ENCODE results near the gene SPINK2. TPM values are rescaled to one million over a fixed set of nuclear protein-coding genes. Genes with fewer than 3 reads are reported as not detected.

The SPINK2 gene
- total and polyA plus RNA-seq, 2 donors (not counting 3 experiments of a cell fraction or from before 2014, with no cell fraction given), result 0.71 TPM; not detected in 1

GRCh38 chr4:56764775-56765174, 56.7 kb downstream of the SPINK2 start:
- BruUV-seq (replicated peaks), result no TSS peak
- H3K4me1 ChIP-seq (ENCODE audit: control insufficient read depth, extremely low read depth, insufficient read depth, low read length), result no peaks in the 10 kb centered on the region
- no peaks in the 10 kb centered on the region for H4K20me1 ChIP-seq (replicated peaks; ENCODE audit: control insufficient read depth, extremely low read depth, insufficient read depth, low read length)
- dilution Hi-C loops (cut with MboI; ENCODE audit: extremely low pct_ligation_motif_present, low sequenced_read_pairs), result no loop called here
- ChIA-PET CTCF (no interaction called here), POLR2A (no interaction called here)
- H3K27me3 ChIP-seq (ENCODE audit: control insufficient read depth in 2 of 2, insufficient read depth in 2 of 2, low read length in 2 of 2), result peaks cover 0 to 4% of the 10 kb centered on the region in 2 experiments
- H3K9me3 ChIP-seq (replicated peaks; ENCODE audit: control insufficient read depth, insufficient read depth, low read length), result no peaks in the 10 kb centered on the region
- intact Hi-C loops (cut with micrococcal nuclease), result no loop called here
- FAIRE-seq (no peak), DNase-seq (ENCODE audit: low read depth, low spot score) (no peak)
- no peaks in the 10 kb centered on the region for H3K79me2 ChIP-seq (ENCODE audit: control insufficient read depth, insufficient read depth, low read length)
- no peaks in the 10 kb centered on the region for H3K9me1 ChIP-seq (replicated peaks; ENCODE audit: control insufficient read depth, extremely low read depth, insufficient read depth, low read length)
- H3K9ac ChIP-seq (replicated peaks; ENCODE audit: extremely low read depth, insufficient read depth, low read length), result no peak overlapping the region
- no peak overlapping the region for H2AFZ ChIP-seq (ENCODE audit: low read depth, low read length)
- no peak overlapping the region for H3K4me3 ChIP-seq (replicated peaks in 1 of 3; ENCODE audit: insufficient read depth in 1 of 3, low read depth in 1 of 3, low read length in 3 of 3)
- no peak overlapping the region for H3K27ac ChIP-seq (ENCODE audit: insufficient read depth, low read depth, low read length)
- no peak overlapping the region for H3K4me2 ChIP-seq (ENCODE audit: insufficient read depth, low read length)
- no peaks in the 10 kb centered on the region for H3K36me3 ChIP-seq (ENCODE audit: control insufficient read depth in 2 of 2, extremely low read depth in 1 of 2, insufficient read depth in 2 of 2, low read length in 2 of 2)
- TF ChIP-seq GATA2 (IDR thresholded peaks at IDR 0.05; ENCODE audit: insufficient read depth, insufficient read length, low read depth, low read length) (no peak), POLR2AphosphoS5 (IDR thresholded peaks at IDR 0.05; ENCODE audit: insufficient read depth, low read depth, low read length) (no peak), MAX (IDR thresholded peaks at IDR 0.05; ENCODE audit: insufficient read depth, insufficient read length) (no peak), FOS (IDR thresholded peaks at IDR 0.05; ENCODE audit: borderline replicate concordance, insufficient read depth, low read length) (no peak), JUN (IDR thresholded peaks at IDR 0.05; ENCODE audit: borderline replicate concordance, insufficient read depth, insufficient read length, low read depth) (no peak), EZH2 (IDR thresholded peaks at IDR 0.05; ENCODE audit: borderline replicate concordance, low read depth, low read length, severe bottlenecking) (no peak), MYC (IDR thresholded peaks at IDR 0.05; ENCODE audit: low read depth, low read length) (no peak), POLR2A (IDR thresholded peaks at IDR 0.05; ENCODE audit: low read depth, low read length) (no peak)
- TF ChIP-seq, protein P1, sequence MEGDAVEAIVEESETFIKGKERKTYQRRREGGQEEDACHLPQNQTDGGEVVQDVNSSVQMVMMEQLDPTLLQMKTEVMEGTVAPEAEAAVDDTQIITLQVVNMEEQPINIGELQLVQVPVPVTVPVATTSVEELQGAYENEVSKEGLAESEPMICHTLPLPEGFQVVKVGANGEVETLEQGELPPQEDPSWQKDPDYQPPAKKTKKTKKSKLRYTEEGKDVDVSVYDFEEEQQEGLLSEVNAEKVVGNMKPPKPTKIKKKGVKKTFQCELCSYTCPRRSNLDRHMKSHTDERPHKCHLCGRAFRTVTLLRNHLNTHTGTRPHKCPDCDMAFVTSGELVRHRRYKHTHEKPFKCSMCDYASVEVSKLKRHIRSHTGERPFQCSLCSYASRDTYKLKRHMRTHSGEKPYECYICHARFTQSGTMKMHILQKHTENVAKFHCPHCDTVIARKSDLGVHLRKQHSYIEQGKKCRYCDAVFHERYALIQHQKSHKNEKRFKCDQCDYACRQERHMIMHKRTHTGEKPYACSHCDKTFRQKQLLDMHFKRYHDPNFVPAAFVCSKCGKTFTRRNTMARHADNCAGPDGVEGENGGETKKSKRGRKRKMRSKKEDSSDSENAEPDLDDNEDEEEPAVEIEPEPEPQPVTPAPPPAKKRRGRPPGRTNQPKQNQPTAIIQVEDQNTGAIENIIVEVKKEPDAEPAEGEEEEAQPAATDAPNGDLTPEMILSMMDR (IDR thresholded peaks at IDR 0.05; ENCODE audit: extremely low read depth in 1 of 2, insufficient read depth in 1 of 2, low read depth in 1 of 2, low read length in 2 of 2), result no peak

All from endothelial cell of umbilical vein (primary cell).